Hepatocyte (in vitro differentiated cells): ENCODE results near the gene PNPLA5. TPM values are rescaled to one million over a fixed set of nuclear protein-coding genes. Genes with fewer than 3 reads are reported as not detected.

Experiments used
- DNase-seq: peaks from one replicate; pipeline ENCODE4 v3.0.0-alpha.2; 2016; ENCODE audit warnings: low spot score
- H2AFZ ChIP-seq: fragments of 200-600 bp; sonication (generic); 2 replicates; pipeline ENCODE4 v1.6.0; 2016; ENCODE audit warnings: antibody characterized with exemption, mild to moderate bottlenecking
- H3K27ac ChIP-seq: fragments of 200-600 bp; sonication (generic); 2 replicates; pipeline ENCODE4 v1.5.1; 2016; ENCODE audit warnings: mild to moderate bottlenecking
- H3K27me3 ChIP-seq: fragments of 200-600 bp; sonication (generic); 2 replicates; pipeline ENCODE4 v1.6.1; 2016
- H3K36me3 ChIP-seq: fragments of 200-600 bp; sonication (generic); replicated peaks from 2 replicates; pipeline ENCODE4 v1.5.1; 2016; ENCODE audit warnings: low read depth; ENCODE audit not compliant: insufficient read depth
- H3K4me1 ChIP-seq: fragments of 200-600 bp; sonication (generic); 2 replicates; pipeline ENCODE4 v1.5.1; 2016; ENCODE audit warnings: mild to moderate bottlenecking, moderate library complexity; ENCODE audit not compliant: insufficient read depth
- H3K4me2 ChIP-seq: fragments of 200-600 bp; sonication (generic); 2 replicates; pipeline ENCODE4 v1.6.0; 2016
- H3K4me3 ChIP-seq: fragments of 200-600 bp; sonication (generic); 2 replicates; pipeline ENCODE4 v1.5.1; 2016; ENCODE audit warnings: mild to moderate bottlenecking
- H3K79me2 ChIP-seq: fragments of 200-600 bp; sonication (generic); 2 replicates; pipeline ENCODE4 v1.6.0; 2017; ENCODE audit warnings: mild to moderate bottlenecking
- H3K9me2 ChIP-seq: fragments of 200-600 bp; sonication (generic); replicated peaks from 2 replicates; pipeline ENCODE4 v1.6.0; 2017; ENCODE audit warnings: mild to moderate bottlenecking; ENCODE audit not compliant: insufficient read depth
- H3K9me3 ChIP-seq: fragments of 200-600 bp; sonication (generic); 2 replicates; pipeline ENCODE4 v1.5.1; 2016; ENCODE audit warnings: low read depth, mild to moderate bottlenecking
- H4K20me1 ChIP-seq: fragments of 200-600 bp; sonication (generic); 2 replicates; pipeline ENCODE4 v1.6.0; 2016; ENCODE audit warnings: mild to moderate bottlenecking; ENCODE audit not compliant: insufficient read depth, poor library complexity, severe bottlenecking
- EZH2 ChIP-seq: fragments of 200-600 bp; sonication (generic); IDR thresholded peaks from 2 replicates; pipeline ENCODE4 v1.6.1; 2016; ENCODE audit warnings: antibody characterized with exemption, mild to moderate bottlenecking, borderline replicate concordance
- EZH2phosphoT487 ChIP-seq: fragments of 200-600 bp; sonication (generic); IDR thresholded peaks from one replicate; pipeline ENCODE4 v1.6.1; 2018; ENCODE audit warnings: antibody characterized with exemption, mild to moderate bottlenecking, low read depth, moderate library complexity; ENCODE audit not compliant: unreplicated experiment, severe bottlenecking
- WGBS: methylation state at CpG from one replicate; pipeline ENCODE4 v1.1.6; 2016; ENCODE audit warnings: low lambda C conversion rate; ENCODE audit errors: missing lambda C conversion rate; 5-methylcytosine and 5-hydroxymethylcytosine counted together
- polyA plus RNA-seq: library from polyadenylated mRNA; unstranded; fragments of >200 nt; fragmentation: Nextera tagmentation; extraction: Ambion mirVana; gene quantifications from 2 replicates; pipeline ENCODE4 v1.2.1, GENCODE V29; 2016
- total RNA-seq: library from RNA; depleted of rRNA; stranded (reverse); fragments of >200 nt; gene quantifications from 2 replicates; pipeline ENCODE4 v1.2.3, GENCODE V29; 2014
- TF ChIP-seq, protein P1 (sequence below): fragments of 200-600 bp; sonication (generic); IDR thresholded peaks from 2 replicates; pipeline ENCODE4 v1.5.1; 2016; ENCODE audit warnings: antibody characterized with exemption, mild to moderate bottlenecking; ENCODE audit not compliant: poor library complexity

Gene PNPLA5
- total and polyA plus RNA-seq, 2 experiments from 2014 or later = 0.11 to 0.57 TPM

DNA sequence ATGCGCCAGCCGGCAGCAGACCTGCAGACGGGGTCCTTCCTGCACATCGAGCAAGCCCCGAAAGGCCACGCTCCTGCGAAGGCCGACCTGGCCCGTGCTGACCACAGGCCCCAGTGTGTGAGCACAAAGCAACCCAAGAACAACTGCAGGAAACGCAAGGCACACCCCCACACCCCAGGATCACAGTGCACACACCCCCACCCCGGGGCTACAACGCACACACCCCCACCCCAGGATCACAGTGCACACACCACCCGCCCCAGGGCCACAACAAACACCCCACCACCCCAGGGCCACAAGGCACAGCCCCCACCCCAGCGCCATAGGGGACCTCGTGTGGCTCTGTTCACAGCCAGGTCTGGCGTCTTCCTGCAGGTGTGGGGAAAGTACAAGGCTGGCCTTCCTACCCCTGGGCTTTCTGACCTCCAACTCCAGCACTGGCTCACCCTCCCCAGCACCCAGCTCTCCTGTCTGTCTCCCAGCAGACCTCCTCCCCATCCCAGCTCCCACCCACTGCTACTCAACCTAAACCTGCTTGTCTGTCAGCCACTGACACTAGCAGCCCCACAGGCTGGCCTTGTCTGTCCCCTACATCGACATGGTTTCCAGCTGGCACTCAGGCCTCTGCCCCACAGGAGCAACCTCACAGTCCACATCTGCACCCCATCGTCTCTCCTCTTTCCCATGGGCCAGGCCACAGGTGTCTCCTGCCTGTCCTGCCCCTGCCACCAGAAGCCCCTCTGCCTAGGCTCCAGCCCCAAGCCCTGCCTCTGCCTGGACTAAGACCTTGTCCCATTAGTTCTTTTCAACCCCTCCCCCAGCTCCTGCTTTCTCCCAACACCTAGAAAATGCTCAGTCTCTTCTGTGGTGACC is 59.2 kb downstream of the PNPLA5 start:
- TF ChIP-seq EZH2phosphoT487 (no peak), EZH2 (no peak)
- TF ChIP-seq, protein P1, sequence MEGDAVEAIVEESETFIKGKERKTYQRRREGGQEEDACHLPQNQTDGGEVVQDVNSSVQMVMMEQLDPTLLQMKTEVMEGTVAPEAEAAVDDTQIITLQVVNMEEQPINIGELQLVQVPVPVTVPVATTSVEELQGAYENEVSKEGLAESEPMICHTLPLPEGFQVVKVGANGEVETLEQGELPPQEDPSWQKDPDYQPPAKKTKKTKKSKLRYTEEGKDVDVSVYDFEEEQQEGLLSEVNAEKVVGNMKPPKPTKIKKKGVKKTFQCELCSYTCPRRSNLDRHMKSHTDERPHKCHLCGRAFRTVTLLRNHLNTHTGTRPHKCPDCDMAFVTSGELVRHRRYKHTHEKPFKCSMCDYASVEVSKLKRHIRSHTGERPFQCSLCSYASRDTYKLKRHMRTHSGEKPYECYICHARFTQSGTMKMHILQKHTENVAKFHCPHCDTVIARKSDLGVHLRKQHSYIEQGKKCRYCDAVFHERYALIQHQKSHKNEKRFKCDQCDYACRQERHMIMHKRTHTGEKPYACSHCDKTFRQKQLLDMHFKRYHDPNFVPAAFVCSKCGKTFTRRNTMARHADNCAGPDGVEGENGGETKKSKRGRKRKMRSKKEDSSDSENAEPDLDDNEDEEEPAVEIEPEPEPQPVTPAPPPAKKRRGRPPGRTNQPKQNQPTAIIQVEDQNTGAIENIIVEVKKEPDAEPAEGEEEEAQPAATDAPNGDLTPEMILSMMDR = no peak
- Histone ChIP-seq H3K4me2 (no peak overlapping the region), H4K20me1 (no peaks in the 10 kb centered on the region), H3K4me3 (no peak overlapping the region), H3K36me3 (no peaks in the 10 kb centered on the region), H3K79me2 (no peaks in the 10 kb centered on the region), H2AFZ (no peak overlapping the region), H3K27ac (no peak overlapping the region), H3K9me3 (no peaks in the 10 kb centered on the region), H3K27me3 (no peaks in the 10 kb centered on the region), H3K9me2 (no peaks in the 10 kb centered on the region), H3K4me1 (no peaks in the 10 kb centered on the region)
- no peak for DNase-seq
- WGBS = 94% methylated on average over 13 of the region's 18 CpGs

DNA sequence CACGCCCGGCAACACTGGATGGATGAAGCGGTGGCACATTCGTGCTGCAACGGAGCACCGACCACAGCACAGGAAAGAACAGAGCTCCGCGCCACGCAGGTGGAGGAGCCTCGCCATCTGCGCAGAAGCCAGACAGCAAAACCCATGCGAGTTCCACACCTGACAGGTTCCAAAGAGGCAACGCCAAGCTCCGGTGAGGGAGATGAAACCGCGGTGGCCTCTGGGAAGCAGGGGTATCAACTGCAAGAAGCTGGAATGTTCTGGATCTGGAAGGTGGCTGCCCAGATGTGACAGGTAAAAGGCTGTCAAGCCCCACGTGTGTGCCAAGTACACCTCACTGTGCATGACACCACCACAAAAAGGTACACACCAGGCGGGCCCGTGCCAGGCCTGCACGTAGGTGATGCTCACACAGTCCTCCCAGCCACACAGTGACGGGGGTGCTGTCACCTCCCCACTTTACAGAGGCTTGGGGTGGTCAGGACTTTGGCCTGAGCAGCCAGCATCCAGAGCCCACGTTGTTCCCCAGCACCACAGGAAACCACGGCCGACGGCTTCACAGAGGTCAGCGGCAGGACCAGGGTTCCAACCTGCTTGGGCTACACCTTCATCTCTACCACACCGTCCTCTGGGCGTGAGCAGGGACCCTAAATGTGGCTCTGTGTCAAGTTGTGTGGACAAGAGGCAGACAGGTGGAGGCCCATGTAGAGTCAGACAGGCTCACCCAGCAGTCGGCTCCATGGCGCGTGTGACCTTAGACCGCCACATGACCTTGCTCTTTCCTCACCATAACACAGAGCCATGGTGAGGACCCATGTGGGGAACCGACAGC is 60.0 kb downstream of the PNPLA5 start:
- Histone ChIP-seq H3K4me2 (no peak overlapping the region), H2AFZ (no peak overlapping the region), H3K4me1 (no peaks in the 10 kb centered on the region), H3K27me3 (no peaks in the 10 kb centered on the region), H3K79me2 (no peaks in the 10 kb centered on the region), H4K20me1 (no peaks in the 10 kb centered on the region), H3K9me3 (no peaks in the 10 kb centered on the region), H3K9me2 (no peaks in the 10 kb centered on the region), H3K27ac (no peak overlapping the region), H3K36me3 (no peaks in the 10 kb centered on the region), H3K4me3 (no peak overlapping the region)
- no peak for TF ChIP-seq EZH2phosphoT487
- TF ChIP-seq, protein P1 = no peak
- TF ChIP-seq EZH2 = no peak
- DNase-seq = no peak
- 97% methylated on average over 31 of the region's 33 CpGs for WGBS

DNA sequence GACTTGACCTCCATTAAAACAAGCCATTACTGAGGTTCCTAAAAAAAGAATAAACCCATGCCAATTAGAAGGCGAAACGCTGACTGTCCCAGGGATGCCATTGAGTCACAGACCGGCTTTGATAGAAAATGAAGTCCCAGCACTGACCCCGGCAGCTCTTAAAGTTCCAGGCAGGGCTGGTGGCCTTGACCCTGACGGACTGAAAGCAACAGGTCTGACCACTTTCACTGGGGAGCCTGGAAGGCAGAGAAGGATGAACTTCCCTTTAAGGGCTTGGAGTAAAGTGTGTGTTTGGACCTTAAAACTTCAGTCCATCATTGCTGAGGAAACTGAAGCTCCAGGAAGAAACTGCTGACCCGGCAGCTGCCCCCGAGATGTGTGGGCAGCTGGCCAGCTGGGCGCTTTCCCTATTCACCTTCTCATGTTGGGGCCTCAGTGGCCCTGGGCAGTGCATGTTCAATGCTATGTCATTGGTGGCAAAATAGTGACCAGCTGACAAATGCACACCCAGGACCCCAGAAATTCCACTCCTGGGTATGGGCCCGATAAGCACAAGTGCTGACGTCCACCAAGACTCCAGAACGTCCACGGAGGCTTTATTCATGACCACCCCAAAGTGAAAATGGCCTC is 60.8 kb downstream of the PNPLA5 start:
- H4K20me1 ChIP-seq = no peaks in the 10 kb centered on the region
- H3K4me1 ChIP-seq = no peaks in the 10 kb centered on the region
- no peaks in the 10 kb centered on the region for H3K9me3 ChIP-seq
- 84% methylated on average over 12 of the region's 12 CpGs for WGBS
- H3K27ac ChIP-seq = no peak overlapping the region
- TF ChIP-seq EZH2 = no peak
- TF ChIP-seq, protein P1 = no peak
- TF ChIP-seq EZH2phosphoT487 = no peak
- no peaks in the 10 kb centered on the region for H3K36me3 ChIP-seq
- no peak overlapping the region for H3K4me3 ChIP-seq
- H2AFZ ChIP-seq = no peak overlapping the region
- no peak for DNase-seq
- H3K9me2 ChIP-seq = no peaks in the 10 kb centered on the region
- no peak overlapping the region for H3K4me2 ChIP-seq
- no peaks in the 10 kb centered on the region for H3K27me3 ChIP-seq
- no peaks in the 10 kb centered on the region for H3K79me2 ChIP-seq
